Peyer's patch (tissue), 4 donors: Measurements from ENCODE around the gene TSPAN15. TPM values are rescaled to one million over a fixed set of nuclear protein-coding genes. Genes with fewer than 3 reads are reported as not detected.
A peak's percentile ranks its signal among the peaks of the same experiment; 100 is the strongest.

Experiments used
- DNase-seq, 3 donors: peaks; one replicate each; pipeline ENCODE4 v3.0.0-alpha.2; 2017 to 2019
- H3K27ac ChIP-seq, 4 donors: fragments of 200-600 bp; sonication (generic); one replicate each; pipeline ENCODE4 v1.5.1; 2016 to 2019
- H3K27me3 ChIP-seq, 2 donors: fragments of 200-600 bp; sonication (generic); one replicate each; pipeline ENCODE4 v1.5.1; 2019
- H3K36me3 ChIP-seq, 3 donors: fragments of 200-600 bp; sonication (generic); one replicate each; pipeline ENCODE4 v1.5.1; 2016 to 2019
- H3K4me1 ChIP-seq, 4 donors: fragments of 200-600 bp; sonication (generic); one replicate each; pipeline ENCODE4 v1.5.1; 2016 to 2019
- H3K4me3 ChIP-seq, 4 donors: fragments of 200-600 bp; sonication (generic); 1 replicate in 3 of 4; 2 replicates in 1 of 4; pipeline ENCODE4 v1.5.1; 2016 to 2019; ENCODE audit warnings: mild to moderate bottlenecking in 1 of 4
- H3K9me3 ChIP-seq, 4 donors: fragments of 200-600 bp; sonication (generic); one replicate each; pipeline ENCODE4 v1.5.1; 2016 to 2019; ENCODE audit warnings: mild to moderate bottlenecking in 1 of 4
- POLR2A ChIP-seq, 2 donors: fragments of 450-650 bp; IDR thresholded peaks; one replicate each; pipeline ENCODE4 v1.5.1; 2017; ENCODE audit warnings: antibody characterized with exemption in 2 of 2, mild to moderate bottlenecking in 2 of 2, moderate library complexity in 2 of 2
- total RNA-seq, 4 donors: library from RNA; depleted of rRNA; stranded (reverse); fragments of >200 nt; gene quantifications; one replicate each; pipeline ENCODE4 v1.1.0, GENCODE V29; 2016
- TF ChIP-seq, protein P1 (sequence below), 6 experiments: fragments of 450-650 bp in 4 of 6; fragments of 200-600 bp in 2 of 6; sonication (generic) in 1 of 6; IDR thresholded peaks; one replicate each; pipeline ENCODE4 v1.5.1; 2017 to 2019; ENCODE audit warnings: antibody characterized with exemption in 6 of 6, mild to moderate bottlenecking in 3 of 6, moderate library complexity in 1 of 6

TSPAN15 gene
- 100 to 1,000 TPM in 2 of 4 donors, 10 to 100 TPM in 2; 32.2 to 110 (median 94.4) TPM for total RNA-seq

DNA sequence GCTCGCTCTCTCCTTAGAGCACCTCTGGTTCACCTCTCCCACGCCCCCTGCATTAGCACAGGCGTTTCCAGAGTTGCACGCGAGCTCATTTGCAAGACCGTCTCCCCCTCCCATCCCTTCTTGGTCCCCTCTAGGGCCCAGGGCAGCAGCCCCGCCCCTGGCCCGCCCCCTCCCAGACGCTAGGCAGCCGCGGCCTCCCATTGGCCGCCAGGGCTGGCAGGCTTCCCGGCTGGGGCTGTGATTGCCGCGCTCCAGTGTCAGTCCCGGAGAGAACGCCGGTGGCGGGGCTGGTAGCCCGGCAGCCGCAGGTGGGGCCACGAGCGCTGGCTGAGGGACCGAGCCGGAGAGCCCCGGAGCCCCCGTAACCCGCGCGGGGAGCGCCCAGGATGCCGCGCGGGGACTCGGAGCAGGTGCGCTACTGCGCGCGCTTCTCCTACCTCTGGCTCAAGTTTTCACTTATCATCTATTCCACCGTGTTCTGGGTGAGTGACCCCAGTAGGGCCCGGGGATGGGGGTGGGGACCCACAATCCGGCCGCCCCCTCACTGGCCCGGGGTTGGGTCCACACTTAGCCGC lies at the start of gene TSPAN15:
Gene TSPAN15 (plus strand): TSS at position 257 of the 575 bp plus-strand sequence. CDS start 130 bp downstream, at position 387.
- TF ChIP-seq POLR2A (IDR thresholded peaks at IDR 0.05): peak in 1 of 2 donors; percentile 81
- TF ChIP-seq, protein P1, sequence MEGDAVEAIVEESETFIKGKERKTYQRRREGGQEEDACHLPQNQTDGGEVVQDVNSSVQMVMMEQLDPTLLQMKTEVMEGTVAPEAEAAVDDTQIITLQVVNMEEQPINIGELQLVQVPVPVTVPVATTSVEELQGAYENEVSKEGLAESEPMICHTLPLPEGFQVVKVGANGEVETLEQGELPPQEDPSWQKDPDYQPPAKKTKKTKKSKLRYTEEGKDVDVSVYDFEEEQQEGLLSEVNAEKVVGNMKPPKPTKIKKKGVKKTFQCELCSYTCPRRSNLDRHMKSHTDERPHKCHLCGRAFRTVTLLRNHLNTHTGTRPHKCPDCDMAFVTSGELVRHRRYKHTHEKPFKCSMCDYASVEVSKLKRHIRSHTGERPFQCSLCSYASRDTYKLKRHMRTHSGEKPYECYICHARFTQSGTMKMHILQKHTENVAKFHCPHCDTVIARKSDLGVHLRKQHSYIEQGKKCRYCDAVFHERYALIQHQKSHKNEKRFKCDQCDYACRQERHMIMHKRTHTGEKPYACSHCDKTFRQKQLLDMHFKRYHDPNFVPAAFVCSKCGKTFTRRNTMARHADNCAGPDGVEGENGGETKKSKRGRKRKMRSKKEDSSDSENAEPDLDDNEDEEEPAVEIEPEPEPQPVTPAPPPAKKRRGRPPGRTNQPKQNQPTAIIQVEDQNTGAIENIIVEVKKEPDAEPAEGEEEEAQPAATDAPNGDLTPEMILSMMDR (IDR thresholded peaks at IDR 0.05): peak in 1 of 6 experiments; percentile 3
- peaks cover 0 to 4% (median 0%) of the 10 kb centered on the region in 3 donors for H3K36me3 ChIP-seq
- H3K9me3 ChIP-seq: no peaks in the 10 kb centered on the region
- peak; percentile 65 to 95 (median 94) for DNase-seq
- H3K27ac ChIP-seq: peak within 1 kb of the TSS; percentile 35 to 91 (median 85)
- no peaks in the 10 kb centered on the region for H3K27me3 ChIP-seq
- peak within 1 kb of the TSS; percentile 55 to 84 (median 72) for H3K4me3 ChIP-seq
- peaks cover 0 to 42% (median 6%) of the 10 kb centered on the region in 4 donors for H3K4me1 ChIP-seq

DNA sequence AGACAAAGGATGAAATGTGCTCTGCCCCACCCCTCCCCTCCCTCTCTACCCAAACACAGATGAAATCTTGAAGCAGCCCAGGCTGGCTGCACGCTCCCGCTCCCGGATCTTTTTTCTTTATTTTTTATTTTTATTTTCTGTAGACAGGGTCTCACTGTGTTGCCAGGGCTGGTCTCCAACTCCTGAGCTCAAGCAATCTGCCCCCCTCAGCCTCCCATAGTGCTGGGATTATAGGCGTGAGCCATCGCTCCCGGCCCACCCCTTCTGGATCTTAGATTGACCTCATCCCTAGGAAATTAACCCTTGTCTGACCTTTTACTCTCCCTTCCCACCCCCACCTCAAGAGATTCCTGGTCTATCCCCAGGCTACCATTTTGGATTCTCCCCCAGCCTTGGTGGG lies 48.9 kb upstream of the TSPAN15 start:
- no peaks in the 10 kb centered on the region for H3K27me3 ChIP-seq
- H3K4me1 ChIP-seq: peaks cover 0 to 6% (median 0%) of the 10 kb centered on the region in 4 donors
- no peaks in the 10 kb centered on the region for H3K9me3 ChIP-seq
- no peak overlapping the region for H3K4me3 ChIP-seq
- H3K27ac ChIP-seq: no peak overlapping the region
- H3K36me3 ChIP-seq: peaks cover 0 to 32% (median 0%) of the 10 kb centered on the region in 3 donors
- TF ChIP-seq, protein P1 (IDR thresholded peaks at IDR 0.05): no peak
- TF ChIP-seq POLR2A (IDR thresholded peaks at IDR 0.05): no peak
- DNase-seq: no peak

DNA sequence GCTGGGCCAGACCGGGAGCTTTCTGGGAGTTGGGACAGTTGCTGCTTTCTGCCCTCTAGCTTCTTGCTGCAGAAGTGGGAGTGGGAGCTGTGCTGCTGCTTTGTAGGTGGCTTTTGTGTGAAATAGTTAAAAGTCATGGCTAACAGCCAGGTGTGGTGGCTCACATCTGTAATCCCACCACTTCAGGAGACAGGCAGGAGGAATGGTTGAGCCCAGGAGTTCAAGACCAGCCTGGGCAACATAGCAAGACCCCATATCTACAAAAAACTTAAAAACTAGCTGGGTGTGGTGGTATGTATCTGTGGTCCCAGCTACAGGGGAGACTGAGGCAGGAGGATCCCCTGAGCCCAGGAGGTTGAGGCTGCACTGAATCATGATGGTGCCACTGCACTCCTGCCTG lies 48.2 kb upstream of the TSPAN15 start:
- TF ChIP-seq, protein P1 (IDR thresholded peaks at IDR 0.05): no peak
- no peak for TF ChIP-seq POLR2A (IDR thresholded peaks at IDR 0.05)
- no peak for DNase-seq
- no peaks in the 10 kb centered on the region for H3K9me3 ChIP-seq
- peaks cover 0 to 13% (median 0%) of the 10 kb centered on the region in 4 donors for H3K4me1 ChIP-seq
- H3K36me3 ChIP-seq: peaks cover 0 to 32% (median 0%) of the 10 kb centered on the region in 3 donors
- H3K27me3 ChIP-seq: no peaks in the 10 kb centered on the region
- no peak overlapping the region for H3K4me3 ChIP-seq
- H3K27ac ChIP-seq: no peak overlapping the region

DNA sequence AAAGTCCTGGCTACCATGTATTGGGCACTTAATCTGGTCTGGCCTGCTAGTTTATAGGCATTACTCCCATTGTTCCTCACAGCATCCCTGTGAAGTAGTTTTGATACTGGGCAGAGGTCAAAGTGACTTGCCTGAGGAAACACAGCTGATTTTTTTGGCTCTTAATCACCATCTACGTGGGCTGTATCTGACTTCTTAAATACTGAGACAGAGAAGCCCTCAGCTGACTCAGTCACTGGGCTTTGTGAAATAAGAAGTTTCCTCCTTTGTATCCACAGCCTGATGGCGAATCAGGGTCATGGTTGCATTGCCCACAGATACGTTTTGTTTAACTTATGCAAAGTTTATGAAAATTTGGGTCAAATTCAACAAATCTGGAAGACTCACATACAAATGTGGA lies 47.7 kb upstream of the TSPAN15 start:
- peaks cover 0 to 15% (median 0%) of the 10 kb centered on the region in 4 donors for H3K4me1 ChIP-seq
- TF ChIP-seq, protein P1 (IDR thresholded peaks at IDR 0.05): no peak
- no peak for TF ChIP-seq POLR2A (IDR thresholded peaks at IDR 0.05)

DNA sequence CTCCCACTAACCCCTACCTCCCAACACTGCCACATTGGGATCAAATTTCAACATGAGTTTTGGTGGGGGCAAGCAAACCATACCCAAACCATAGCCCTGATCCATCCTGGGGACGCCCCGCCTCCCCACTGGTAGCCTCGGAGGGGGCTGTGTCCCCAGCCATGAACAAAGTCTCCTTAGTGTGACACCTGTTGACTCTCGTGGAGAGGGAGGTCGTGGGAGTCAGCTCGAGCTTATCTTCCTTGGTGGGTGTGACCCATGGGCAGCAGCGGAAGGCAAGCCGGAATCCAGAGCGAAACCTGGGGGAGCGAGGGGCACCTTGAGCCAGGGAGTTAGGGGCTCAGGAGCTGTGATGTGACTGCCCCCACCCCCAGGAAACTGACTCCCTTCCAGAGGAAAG lies 46.5 kb upstream of the TSPAN15 start:
- Histone ChIP-seq H3K4me1 (peaks cover 0 to 22% (median 2%) of the 10 kb centered on the region in 4 donors), H3K4me3 (no peak overlapping the region), H3K27me3 (no peaks in the 10 kb centered on the region), H3K9me3 (no peaks in the 10 kb centered on the region), H3K27ac (no peak overlapping the region), H3K36me3 (peaks cover 0 to 15% (median 0%) of the 10 kb centered on the region in 3 donors)
- no peak for DNase-seq
- TF ChIP-seq, protein P1 (IDR thresholded peaks at IDR 0.05): no peak
- TF ChIP-seq POLR2A (IDR thresholded peaks at IDR 0.05): no peak

More for the DNA sequence above, 47.7 kb upstream of the TSPAN15 start:
- Histone ChIP-seq H3K27me3 (no peaks in the 10 kb centered on the region), H3K27ac (no peak overlapping the region), H3K36me3 (peaks cover 0 to 27% (median 0%) of the 10 kb centered on the region in 3 donors), H3K4me3 (no peak overlapping the region), H3K9me3 (no peaks in the 10 kb centered on the region)
- no peak for DNase-seq
